Suppressor macrophage treated with lipopolysaccharide for 4 hours (primary cell): ENCODE measurements around the gene A2ML1.
"Not testable (repeated sequence)": the region's sequence is repeated elsewhere in the genome, so short reads cannot be mapped to it uniquely, and the experiment has no call there.

Experiments used
- DNase-seq: peaks from one replicate; pipeline ENCODE4 v3.0.0-alpha.2; 2020

Gene A2ML1

DNA sequence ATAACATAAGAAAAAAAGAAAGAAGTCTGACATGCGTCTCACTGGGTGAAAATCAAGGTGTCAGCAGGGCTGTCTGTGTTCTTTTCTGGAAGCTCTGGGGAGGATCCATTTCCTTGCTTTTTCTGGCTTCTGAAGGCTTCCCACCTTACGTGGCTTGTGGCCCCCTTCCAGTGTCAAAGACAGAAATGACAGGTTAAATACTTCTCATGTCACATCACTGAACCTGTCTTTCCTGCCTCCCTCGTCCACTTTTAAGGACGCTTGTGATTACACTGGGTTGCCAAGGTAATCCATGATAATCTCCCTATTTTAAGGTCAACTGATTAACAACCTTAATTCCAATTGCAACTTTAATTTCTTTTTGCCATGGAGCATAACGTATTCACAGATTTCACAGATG lies 87.3 kb downstream of the A2ML1 start:
- no peak for DNase-seq

DNA sequence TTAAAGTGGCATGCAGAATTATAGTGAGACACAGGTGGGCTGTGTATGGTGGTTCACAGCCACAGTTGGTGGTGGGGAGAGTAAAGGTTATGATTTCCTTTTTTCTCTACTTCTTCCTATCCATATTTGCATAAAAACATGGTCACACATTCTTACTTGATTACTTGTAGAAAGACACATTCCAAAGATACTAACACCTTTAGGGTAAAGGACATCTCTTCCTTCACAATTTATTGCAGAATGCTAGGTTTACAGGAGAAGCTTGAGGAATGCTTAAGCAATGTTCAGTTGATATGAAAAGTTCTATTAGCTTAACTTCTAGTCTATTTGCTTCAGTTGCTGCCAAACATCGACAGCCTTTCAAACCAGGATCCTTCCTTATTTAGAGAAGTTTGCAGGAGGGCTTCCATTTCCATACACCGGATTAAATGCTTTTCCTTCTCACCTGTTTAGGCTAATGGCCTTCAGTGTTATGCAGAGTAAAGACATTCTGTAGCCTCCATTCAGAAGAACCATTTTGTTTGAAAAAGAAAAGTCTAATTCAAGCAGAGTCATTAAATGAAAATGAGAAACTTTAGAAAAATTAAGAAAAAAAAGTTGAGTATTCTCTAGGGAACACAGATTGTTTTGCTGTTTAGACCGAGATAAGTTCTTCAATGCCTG lies 89.3 kb downstream of the A2ML1 start:
- DNase-seq: no peak

DNA sequence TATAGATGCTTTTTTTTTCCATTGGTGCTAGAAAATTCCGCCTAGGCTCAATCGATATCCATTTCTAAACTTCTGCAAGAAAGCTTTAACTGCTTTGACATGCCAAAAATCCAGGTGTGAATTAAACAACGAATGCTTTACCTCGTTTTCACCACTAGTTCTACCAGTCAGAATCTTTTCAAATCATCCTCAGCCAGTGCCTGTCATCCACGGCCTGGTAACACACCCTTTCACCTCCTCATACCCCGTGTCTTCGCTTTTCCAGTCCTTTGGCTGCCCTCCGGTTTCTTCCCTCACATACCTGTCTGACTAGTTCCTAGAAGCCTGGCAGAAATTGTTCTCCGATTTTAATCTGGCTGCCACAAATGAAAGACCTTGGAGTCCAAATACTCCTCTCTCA lies 90.5 kb downstream of the A2ML1 start:
- DNase-seq: no peak

DNA sequence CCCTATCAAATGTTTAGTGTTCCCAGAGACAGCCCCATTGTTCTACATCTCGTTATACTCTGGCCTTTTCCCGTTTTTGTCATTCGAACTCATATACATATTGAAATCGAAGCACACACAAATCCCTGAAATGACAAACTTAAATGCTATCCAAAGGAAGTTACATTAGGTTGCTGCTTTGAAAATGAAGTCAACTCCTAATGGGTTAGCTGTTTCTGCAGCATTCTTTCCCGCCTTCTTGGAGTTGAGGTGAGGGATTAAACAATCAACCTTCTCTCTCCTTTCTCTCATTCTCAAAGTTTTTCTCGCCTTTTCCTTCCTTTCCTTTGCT lies 91.2 kb downstream of the A2ML1 start:
- DNase-seq: no peak

DNA sequence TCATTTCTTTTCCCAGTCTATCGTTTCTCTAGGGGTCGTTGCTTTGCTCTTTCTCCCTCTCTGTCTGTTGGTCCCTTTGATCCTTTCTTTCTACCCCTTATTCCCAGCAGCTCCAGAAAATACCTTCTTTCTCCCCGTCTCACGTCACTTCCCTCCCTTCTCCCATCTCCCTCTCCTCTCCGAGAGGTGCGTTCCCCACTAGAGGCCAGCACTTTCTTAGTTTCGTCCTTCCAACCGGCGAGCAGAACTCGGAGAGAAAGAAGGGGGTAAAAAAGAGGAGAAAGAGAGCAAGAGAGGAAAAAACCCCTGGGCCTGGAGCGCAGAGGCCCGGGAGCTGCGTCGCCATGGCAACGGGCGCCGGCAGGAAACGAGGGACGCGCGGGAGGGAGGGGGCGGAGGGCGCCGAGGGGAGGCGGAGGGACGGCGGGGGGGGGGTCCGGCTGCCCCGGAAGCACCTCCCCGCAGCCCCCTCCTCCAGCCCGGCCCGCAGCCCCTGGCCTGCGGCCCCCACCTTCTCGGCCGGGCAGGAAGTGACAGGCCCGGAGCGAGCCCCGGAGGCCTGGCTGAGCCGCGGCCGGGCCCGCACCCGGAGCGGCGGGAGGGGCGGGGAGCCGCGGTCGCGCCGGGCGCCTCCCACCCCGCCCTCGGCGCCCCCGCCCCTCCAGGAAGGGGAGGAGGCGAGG lies 91.8 kb downstream of the A2ML1 start, which contains the start of gene PHC1:
PHC1 (plus strand) TSS at position 477 of the 683 bp plus-strand sequence. CDS start 3,169 bp downstream, outside the sequence.
- peak; percentile 67 for DNase-seq

DNA sequence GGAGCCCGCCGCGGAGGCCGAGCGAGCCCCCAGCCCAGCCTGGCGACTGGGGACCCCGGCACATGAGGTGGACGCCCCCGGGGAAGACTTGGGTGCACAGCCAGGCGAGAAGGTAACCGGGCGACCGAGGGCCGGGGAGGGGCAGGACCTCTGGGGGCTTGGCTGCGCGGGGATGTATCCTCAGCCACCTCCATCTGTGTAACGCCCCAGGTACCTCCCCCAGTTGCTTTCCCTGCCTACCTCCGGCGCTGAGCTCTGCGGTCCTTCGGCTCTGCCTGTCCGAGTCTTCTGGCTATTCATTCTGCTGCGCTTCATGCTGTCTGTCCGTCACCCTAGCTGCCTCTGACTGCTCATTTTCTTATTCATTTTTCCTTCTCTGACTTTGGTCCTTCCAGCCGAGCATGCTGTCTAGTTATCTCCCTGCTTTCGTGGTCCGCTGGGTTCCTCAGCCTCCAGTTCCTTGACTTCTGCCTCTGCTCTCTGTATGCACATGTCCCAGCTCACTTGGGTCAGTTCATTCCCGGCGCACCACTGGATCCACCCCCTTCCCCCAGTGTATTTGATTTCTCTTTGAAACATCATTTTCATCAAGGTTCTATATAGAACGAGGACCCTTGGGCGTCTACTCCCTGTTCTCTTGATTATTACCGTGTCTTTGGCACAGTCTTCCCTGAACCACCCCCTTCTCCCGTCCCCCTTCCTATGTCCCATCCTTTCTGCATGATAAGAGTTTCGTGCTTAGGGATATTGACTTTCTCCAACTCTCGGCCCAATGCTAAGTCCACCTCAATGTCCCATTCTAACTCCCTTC lies 92.5 kb downstream of the A2ML1 start:
- DNase-seq: peak; percentile 19

DNA sequence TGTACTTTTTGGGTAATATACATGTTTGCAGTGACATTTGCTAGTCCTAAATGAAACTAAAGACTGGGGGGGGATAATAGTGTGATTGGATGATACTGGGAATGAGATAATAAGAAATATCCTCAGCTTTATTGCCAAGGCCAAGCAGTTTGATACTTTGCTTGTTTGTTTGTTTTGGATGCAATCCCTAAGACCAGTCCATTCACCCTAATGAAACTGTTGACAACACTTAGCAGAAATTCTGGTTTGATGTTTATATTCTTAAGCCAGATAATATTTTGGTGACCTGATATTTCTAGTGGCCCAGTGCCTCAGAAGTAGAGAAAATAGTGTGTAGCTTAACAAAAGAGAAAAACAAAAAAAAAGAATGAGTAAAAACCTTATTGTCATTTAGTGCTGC lies 93.7 kb downstream of the A2ML1 start:
- DNase-seq: no peak

DNA sequence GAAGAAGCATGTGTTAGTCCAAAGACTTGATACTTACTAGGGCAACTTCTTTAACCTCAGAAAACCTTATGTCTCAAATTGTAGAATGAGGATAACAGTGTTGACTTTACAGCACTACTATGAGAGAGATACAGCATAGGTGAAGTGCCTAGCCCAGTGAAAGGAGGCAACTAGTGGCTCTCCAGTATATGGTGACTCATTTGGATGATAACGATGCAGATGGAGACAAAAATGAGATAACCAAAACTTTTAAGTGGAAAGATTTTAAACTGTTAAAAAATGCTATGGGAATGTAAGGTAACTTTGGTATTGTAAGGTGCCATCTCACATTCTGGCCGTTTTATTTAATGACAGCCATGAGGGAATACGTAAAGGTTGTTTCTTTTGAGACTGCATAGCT lies 94.6 kb downstream of the A2ML1 start:
- no peak for DNase-seq

DNA sequence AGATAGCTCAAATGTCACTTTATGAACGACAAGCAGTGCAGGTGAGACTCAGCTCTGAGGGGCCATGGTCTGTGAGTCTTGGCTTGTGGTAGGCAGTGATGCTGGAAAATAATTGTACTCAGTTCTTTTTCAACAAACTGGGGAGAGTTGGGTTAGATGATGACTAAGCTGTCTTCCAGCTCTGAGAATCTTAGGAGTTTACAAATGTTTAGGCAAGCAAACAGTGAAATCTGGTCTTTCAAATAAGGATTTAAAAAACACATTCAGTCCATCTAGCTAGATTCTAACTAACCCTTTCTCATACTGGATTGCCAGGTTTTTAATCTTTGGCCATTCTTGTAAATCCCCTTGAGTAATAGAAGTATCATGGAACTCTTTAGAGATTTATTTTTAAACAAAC lies 95.3 kb downstream of the A2ML1 start:
- DNase-seq: no peak

DNA sequence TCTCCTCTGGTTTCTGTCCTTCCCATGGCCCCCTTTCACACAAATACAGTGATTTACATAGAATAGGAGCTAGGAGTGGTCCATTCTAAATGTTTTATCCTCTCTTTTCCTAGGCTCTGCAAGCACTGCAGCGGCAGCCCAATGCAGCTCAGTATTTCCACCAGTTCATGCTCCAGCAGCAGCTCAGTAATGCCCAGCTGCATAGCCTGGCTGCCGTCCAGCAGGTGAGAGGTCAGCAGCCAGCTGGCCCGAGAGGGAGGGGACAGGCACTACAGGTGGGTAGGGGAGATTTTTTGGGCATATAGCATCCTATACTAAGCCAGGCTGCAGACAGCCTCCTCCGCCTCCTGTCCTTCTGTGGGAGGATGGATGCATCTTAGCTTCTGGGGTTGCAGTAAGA lies 97.2 kb downstream of the A2ML1 start:
- not testable (repeated sequence) for DNase-seq

DNA sequence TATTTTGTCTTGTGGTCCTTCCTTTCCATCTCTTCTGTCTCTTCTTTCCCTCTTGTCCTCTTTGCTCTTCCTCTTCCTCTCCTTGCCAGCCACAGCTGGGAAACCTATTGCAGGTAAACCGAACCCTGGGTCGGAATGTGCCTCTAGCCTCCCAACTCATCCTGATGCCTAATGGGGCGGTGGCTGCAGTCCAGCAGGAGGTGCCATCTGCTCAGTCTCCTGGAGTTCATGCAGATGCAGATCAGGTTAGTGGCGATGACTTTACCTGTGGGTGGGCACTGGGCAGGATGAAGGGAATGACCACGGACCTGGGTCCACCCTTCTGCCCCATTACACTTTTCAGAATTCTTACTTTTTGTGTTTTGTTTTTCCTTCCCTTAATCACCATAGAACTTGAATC lies 100.1 kb downstream of the A2ML1 start:
- DNase-seq: no peak
